HPDE6-E6E7 (cell line): Measurements from ENCODE around the gene ADGRF4.

Source experiments
- DNase-seq: peaks from one replicate; pipeline ENCODE4 v3.0.0; 2011; ENCODE audit warnings: missing footprints; ENCODE audit errors: extremely low spot score

ADGRF4 gene, protein sequence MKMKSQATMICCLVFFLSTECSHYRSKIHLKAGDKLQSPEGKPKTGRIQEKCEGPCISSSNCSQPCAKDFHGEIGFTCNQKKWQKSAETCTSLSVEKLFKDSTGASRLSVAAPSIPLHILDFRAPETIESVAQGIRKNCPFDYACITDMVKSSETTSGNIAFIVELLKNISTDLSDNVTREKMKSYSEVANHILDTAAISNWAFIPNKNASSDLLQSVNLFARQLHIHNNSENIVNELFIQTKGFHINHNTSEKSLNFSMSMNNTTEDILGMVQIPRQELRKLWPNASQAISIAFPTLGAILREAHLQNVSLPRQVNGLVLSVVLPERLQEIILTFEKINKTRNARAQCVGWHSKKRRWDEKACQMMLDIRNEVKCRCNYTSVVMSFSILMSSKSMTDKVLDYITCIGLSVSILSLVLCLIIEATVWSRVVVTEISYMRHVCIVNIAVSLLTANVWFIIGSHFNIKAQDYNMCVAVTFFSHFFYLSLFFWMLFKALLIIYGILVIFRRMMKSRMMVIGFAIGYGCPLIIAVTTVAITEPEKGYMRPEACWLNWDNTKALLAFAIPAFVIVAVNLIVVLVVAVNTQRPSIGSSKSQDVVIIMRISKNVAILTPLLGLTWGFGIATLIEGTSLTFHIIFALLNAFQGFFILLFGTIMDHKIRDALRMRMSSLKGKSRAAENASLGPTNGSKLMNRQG

DNA sequence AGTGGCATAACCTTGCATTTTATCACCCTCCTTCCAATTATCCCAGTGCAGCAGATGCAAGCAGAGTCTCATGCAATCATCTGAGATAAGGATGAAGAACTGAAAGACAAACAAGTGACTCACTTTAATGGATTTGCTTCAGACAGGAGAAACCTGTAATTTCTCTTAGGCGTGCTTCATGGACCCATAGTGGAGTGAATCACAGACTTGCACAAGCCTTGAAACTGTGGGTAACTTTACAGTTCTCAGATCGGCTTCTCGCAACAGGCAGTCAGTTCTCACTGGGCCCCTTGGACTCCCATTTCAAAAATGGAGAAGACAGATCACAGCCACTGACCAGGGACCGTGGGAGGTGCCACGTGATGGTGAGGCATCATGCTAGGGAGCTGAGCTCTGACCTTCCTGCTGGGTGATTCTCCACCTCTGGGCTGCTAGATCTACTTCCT, at the start of gene ADGRF4:
ADGRF4 (plus strand) TSS at position 239 of the 446 bp plus-strand sequence. CDS start 8,666 bp downstream, outside the sequence.
- DNase-seq, result peak; percentile 81

DNA sequence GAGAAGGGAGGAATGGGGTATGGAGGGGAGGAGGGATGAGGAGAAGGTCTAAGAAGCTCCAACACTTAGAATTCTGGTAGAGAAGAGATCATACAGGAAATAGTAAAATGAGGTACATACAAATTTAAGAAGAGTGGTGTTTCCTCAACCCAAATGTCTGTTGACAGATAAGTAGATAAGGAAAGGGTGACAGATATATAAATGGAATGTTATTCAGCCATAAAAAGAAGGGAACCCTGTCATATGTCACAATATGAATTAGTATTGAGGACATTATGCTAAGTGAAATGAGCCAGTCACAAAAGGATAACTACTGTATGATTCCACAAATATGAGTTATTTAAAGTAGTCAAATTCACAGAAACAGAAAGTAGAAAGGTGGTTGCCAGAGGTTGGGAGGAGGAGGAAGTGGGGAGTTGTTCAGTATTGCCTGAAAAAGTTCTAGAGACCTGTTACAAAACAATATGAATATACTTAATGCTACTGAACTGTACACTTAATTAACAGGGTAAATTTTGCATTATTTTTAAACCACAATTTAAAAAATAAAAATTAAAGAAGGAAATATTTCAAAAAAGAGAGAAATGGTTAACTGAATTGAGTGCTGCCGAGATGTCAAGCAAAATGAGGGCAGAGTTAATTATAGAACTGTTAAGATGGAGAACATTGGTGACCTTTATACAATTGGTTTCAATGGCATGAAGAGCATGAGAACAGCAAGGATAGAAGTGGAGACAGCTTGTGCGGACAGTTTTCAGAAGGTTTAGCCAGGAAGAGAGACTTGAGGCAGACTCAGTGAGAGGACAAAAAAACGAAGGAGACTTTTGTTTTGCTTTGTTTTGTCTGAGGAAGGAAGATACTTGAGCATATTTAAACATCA, 47.6 kb upstream of the ADGRF4 start:
- no peak for DNase-seq

DNA sequence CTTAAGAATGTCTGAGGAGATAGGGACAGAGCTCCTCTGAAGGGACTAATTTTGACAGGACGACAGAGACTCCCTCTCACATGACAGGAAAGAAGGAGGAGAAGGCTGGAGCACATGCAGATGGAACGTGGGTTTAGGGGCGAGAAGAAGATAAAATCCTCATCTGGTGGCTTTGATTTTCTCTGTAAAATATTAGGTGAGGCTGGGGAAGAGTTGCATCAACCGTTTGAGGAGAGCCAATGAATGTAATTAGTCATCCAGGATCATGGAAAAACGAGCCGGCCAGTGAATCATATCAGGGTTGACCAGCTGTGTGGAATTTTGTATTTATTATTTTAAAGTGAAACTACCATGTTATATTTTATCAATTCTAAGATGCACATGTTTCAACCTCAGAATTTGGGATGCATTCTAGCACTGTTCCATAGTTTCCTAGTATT, 46.9 kb upstream of the ADGRF4 start:
- DNase-seq, result peak; percentile 51

DNA sequence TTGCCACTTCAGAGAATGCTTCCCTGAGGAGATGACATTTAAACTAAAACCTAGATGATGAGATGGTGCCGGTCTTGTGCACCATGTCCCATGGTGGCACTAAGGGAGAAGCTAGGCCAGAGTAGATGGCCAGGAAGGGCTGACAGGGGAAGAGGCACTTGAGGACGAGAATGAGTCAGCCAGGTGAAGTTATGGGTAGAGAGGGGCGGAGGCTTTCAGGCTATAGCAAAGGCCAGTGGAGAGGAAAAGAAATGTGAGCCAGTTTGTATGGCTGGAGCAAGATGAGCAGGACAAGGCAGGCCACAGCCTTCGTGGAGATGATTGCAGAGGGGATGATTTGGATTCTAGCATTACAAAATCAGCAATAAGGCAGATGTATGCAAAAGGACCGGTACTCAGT, 44.7 kb upstream of the ADGRF4 start:
- DNase-seq, result no peak

DNA sequence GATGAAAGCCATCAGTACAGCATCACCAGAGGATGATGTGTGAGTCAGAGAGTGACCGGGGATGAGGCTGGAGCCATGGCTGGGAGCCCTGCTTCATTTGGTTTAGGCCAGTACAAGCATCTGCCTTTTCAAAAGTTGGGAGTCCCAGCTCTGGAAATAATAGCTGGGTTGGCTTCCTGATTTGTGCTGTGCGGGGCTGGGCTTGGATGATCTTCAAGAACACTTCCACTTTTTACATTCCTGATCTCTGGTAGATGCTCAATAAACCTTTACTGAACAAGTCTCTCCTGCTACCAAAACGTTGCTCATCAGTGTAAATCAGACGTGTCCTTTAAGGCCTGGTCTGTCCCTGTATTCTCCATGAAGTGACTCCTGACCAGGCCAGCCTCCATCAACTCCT, 44.1 kb upstream of the ADGRF4 start:
- DNase-seq, result no peak

DNA sequence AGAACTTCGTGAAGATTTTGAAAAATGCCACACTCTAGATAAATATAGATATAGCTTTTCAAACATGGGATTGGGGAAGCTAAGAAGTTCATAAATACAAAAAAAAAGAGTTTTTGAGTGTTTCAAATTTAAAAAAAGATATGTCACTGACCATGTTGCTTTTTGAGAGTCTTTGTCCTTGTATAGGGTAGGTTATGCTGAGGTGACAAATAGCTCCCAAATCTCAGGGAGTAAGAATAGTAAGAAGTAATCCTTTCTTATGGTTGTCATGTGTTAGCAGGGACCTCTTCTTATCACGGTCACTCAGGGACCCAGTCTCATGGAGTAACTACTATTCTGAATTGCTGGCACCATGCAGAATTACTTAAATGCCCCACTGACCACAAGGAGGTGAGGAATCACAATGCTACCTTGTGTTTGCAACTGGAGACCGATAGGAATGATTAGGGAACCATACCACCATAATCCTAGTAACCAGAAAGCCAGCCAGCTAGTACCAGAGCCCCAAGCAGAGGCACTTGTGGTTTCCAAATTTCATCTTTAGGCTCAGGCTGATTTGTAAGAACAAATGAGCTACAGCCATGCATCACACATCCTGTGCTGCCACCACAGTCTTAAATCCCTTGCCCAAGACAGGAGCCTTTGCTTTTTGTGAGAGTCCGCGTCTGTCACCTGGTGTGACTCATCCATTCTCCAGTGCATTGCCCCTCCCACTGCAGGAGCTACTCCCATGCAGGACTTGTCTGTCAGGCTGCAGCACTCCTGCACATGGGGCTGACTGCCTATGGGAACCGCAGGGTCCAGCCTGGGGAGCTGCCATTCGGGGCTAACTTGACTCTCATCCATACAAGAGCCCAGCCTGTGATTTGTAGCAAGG, 42.4 kb upstream of the ADGRF4 start:
- peak; percentile 73 for DNase-seq

DNA sequence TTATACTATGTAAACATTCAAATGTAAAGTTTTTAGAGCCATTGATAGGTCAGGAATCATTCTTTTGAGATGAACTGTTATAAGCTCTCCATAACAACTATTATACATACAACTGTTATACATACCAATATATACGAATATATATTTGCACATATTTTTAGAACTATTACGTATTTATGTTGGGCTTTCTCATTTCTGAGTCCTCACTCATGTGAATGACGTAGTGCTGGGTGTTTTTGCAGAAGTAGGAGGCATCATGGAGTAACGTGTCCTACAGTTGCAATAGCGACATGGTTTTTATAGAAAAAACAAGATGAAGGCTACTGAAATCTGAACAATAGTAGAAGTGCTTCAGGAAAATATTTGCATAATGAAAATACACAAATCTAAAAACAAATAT, 36.4 kb upstream of the ADGRF4 start:
- DNase-seq, result no peak

DNA sequence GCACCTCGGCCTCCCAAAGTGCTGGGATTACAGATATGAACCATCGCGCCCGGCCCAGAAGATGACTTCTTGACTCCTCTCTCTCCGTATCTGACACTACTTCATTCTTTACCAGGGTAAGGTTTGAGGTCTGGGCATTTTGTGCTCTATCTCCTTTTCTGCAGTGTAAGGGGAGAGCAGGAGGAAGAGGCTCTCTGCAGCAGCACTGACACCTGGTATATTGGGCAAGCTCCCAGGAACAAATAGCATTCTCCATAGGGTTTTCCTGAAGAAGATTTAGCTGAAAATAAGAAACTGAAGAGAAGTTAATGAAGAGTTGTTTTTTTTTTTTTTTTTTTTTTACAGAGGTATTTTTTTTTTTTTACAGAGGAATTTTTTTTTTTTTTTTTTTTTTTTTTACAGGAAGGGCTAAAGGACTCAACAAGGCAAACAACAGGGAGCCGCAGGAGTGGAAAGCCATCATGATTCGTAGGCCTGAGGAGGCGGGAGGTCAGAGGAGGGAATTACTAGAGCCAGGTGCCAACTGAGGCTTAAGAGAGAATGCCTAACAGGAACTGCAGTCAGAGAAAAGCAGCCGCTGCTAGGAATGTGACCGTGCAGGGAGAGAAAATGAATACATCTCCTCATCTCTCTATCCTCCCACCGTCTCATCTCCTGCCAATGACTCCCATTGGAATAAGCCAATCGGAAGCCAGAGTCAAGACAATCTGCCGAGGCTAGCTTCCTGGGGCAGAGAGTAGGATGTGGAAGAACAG, 34.7 kb upstream of the ADGRF4 start:
- DNase-seq, result no peak

DNA sequence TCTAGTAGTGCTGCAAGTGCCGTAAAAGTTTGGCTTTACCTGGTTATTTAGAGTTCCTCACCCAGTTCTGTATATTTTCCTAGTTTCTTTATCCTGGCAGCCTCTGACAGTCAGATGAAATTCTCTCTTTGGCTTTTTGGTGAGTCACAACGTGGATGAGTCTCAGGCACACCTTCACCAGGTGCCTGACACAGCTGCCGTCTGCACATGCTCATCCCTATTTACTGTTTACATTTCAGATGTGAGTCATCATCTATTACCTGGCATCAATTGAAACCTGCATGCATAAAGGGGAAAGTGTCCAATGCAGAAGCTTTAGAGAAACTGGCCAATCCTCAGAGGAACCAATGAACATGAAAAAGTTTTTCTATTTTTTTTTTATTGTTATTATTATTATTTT, 33.3 kb upstream of the ADGRF4 start:
- peak; percentile 94 for DNase-seq

DNA sequence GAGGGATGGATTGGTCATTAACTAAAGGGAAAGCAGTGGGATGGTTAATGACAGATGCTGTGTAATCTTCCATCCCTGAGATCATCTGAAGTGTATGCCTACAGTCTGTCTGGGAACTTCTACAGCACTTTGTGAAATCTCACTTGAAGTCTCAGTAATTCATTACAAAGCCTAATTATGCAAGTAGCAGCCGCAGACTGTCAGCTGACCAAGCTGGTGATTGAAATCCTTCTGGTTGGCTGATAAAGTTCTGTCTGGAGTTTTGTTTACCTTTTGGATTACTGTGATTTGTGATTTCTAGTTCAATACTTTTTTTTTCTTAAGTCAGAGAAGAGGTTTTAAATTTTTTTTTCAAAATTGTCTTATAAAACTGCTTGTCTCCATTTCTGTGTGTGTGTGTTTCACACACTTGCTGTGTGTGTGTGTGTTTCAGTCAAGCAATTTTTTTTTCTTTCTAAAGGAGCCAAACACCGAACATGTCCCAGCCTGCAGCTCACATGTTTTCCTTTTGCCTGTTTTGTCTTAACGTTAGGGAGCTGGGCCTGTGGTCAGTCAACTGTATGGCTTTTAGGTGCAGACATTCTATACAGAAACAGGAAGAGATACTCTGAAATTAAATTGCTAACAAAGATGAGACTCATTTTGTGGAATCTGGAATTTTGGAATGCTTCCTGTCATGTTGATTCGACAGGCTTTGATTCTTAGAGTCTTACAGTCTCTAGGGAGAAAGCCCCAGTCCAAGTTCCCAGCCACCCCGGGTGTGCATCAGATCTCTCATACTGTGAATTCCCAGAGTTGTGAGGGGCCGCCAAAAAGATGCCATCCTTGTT, 28.5 kb upstream of the ADGRF4 start:
- DNase-seq, result no peak

DNA sequence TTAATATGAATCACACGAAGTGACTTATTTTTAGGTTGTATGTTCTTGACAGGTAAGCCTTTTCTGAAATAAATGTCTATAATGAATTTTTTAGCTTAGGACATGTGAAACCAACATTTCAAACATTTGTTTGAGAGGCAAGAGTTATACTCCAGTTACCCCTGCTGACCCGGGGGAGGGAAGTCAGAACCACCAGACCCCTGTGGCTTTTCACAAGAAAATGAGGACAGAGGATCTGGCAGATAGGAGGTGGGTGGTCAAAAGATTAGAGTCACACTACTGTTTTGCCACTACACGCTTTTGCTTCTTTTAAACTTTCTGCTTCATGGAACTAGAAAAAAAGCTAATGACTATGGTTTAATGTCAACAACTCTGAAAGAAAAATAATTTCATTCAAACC, 27.5 kb upstream of the ADGRF4 start:
- no peak for DNase-seq

DNA sequence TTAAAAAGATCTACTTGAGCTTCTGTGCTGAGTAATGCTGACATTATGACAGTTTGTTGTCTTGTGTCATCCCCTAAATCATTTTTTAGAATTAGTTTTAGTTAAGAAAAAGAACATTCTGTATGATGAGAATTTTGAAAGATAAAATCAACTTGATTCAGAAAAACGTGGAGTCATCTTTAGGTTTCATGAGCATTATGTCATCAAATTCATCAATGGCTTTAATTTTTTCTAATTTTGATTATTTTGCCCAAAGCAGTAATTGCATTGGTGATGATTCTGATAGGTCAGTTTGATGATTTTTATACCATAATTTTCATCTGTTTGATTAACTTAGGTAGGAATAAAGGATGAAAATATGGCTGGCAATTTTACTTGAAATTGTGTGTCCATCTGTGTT, 26.6 kb upstream of the ADGRF4 start:
- DNase-seq, result no peak

DNA sequence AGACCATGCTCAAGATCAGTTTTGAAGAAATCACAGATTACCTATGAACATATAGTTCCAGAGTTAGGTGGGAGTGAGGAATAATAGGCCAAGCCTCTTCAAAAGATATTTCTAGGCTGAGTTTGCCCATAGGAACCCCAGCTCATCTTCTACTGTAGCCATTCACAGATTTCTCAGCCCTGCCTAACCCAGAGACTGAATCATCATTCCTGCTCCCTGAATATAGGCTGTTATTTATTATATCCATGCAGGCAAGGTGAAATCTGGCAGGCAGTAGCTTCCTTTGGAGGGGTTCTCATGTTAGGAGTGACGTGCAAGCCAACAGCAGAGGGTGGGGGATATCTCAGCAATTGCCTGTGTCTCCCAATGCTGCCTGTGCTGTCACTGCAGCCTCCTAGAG, 25.6 kb upstream of the ADGRF4 start:
- DNase-seq, result no peak

DNA sequence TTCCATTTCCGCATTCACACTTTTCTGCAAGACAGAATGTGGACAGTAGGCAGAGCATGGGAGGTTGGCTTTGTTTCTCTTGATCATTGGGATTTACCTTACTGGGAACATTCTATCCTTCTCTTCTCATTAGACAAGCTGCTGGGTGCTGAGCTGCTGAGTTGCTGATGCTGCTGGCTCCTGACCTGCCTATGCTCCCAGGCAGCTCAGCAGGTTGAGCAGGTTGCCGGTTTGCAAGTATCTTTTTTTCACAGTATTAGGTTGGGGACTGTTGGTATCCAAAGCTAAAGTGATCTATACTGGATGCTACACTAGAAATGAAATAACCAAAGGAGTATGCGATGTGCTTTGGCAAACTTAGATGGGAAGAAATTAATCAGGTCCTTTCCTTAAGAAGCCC, 23.7 kb upstream of the ADGRF4 start:
- DNase-seq, result no peak

DNA sequence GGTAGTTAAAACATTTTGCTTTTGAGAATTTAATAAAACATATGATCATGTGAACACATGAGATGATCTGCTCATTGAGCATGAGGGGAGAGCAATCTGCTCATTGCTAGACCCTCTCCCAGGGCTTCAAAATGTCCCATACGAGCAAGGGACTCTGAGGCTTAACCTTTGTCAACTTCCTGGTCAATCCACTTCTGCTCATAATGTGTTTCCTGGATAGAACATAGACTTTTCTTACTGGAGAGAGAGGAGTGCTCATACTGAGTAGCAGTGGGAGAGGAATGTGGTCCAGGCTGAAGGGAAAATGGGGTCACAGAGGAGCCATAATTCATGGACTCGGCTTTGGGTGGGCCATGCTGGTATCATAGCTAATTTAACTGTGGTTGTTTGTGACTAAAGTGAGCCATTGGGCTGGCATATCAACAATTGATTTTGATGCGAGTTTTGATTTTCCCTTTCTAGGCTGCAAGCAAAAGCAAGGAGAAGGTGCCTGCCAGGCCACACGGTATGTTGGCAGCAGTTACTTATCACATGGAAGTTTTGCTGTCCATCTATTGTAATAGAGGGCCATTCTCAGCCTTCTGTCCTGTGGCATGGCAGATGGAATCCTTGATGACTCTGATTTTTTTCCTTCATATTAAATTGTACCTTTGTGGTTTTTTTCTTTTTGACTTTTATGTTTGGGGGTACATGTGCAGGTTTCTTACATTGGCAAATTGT, 20.8 kb upstream of the ADGRF4 start:
- DNase-seq, result no peak

DNA sequence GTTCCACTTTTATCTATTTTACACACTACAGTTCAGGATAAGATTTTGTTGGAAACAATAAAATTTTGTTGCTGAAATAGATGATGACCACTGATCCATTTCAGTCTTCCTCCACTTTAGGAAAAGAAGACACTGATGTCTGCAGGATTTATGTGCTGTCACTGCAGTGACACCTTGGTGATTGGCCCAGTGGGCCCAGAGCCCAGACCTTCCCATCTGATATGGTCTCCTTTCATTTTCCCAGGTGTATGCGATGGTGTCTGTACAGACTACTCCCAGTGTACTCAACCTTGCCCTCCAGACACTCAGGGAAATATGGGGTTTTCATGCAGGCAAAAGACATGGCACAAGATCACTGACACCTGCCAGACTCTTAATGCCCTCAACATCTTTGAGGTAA, 19.6 kb upstream of the ADGRF4 start:
- no peak for DNase-seq

DNA sequence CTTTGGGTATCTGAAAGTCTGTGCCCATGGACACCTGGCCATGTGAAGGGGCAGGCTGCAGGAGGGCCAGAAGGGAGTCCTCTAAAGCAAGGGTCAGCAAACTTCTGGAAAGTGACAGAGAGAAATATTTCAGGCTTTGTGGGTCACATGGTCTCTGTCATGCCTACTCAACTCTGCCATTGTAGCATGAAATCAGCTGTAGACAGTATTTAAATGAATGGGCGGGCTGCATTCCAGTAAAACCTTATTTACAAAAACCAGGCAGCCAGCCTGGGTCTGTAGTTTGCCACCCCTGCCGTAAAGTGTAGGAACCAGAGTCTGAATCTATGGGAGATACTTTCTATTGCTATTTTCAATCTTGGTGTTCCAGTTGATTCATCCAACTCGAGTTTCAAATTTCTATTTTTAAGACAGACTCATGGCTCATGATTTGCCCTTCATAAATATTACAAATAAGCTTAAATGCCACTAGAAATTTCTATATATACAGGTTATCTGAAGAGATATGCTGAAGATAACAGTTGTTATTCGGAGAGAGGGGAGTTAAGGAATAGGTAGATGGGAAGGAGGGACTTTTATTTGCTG, 19.0 kb upstream of the ADGRF4 start:
- no peak for DNase-seq

DNA sequence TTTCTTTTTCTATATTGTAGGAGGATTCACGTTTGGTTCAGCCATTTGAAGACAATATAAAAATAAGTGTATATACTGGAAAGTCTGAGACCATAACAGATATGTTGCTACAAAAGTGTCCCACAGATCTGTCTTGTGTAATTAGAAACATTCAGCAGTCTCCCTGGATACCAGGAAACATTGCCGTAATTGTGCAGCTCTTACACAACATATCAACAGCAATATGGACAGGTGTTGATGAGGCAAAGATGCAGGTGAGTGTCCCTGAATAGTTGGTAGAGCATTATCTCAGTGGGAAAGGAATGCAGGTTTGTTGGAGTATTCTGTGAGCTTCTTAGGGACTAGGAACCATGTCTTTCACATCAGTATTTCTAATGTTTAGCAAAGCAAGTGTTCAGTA, 18.3 kb upstream of the ADGRF4 start:
- no peak for DNase-seq

DNA sequence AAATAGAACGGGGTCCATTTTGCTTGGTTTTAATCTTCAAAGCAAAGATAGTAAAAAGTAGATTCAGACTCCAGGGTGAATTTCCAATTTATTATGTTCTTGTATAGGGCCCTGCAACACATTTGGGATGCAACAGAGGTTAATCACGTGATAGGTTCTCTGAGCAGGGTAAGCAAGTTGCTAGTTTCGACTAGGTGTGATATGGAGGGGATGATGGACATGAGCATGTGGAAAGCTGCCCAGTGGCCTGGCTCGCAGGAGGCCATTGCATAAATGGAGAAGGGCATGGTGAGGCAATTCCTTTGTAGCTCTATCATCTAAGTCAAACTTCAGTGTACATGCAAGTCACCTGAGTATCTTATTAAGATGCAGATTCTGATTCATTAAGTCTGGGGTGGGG, 17.7 kb upstream of the ADGRF4 start:
- DNase-seq, result no peak
